MM.1S (cell line): Measurements from ENCODE around the gene INPP4A.
A peak's percentile ranks its signal among the peaks of the same experiment; 100 is the strongest.

Source experiments
- DNase-seq: peaks from one replicate; pipeline ENCODE4 v3.0.0-alpha.2; 2015
- H2AFZ ChIP-seq: fragments of 300-600 bp; sonication (generic); 2 replicates; pipeline ENCODE4 v1.6.0; 2016; ENCODE audit warnings: antibody characterized with exemption, low read length
- H3F3A ChIP-seq: fragments of 300-600 bp; sonication (generic); 2 replicates; pipeline ENCODE4 v1.6.1; 2016; ENCODE audit warnings: mild to moderate bottlenecking, antibody characterized with exemption, low read length, moderate library complexity, mixed read lengths; ENCODE audit not compliant: insufficient read depth
- H3K27ac ChIP-seq: fragments of 300-600 bp; sonication (generic); 2 replicates; pipeline ENCODE4 v1.5.1; 2016; ENCODE audit warnings: mild to moderate bottlenecking, low read length
- H3K27me3 ChIP-seq: fragments of 300-600 bp; sonication (generic); replicated peaks from 2 replicates; pipeline ENCODE4 v1.6.0; 2016; ENCODE audit warnings: low read length; ENCODE audit not compliant: insufficient read depth
- H3K36me3 ChIP-seq: fragments of 300-600 bp; sonication (generic); replicated peaks from 2 replicates; pipeline ENCODE4 v1.6.1; 2016; ENCODE audit warnings: mild to moderate bottlenecking, low read length, mixed read lengths; ENCODE audit not compliant: insufficient read depth
- H3K4me1 ChIP-seq: fragments of 300-600 bp; sonication (generic); 2 replicates; pipeline ENCODE4 v1.6.1; 2016; ENCODE audit warnings: low read length, mixed read lengths
- H3K4me2 ChIP-seq: fragments of 300-600 bp; sonication (generic); 2 replicates; pipeline ENCODE4 v1.6.0; 2016; ENCODE audit warnings: low read depth, low read length
- H3K4me3 ChIP-seq: fragments of 300-600 bp; sonication (generic); 2 replicates; pipeline ENCODE4 v1.5.1; 2016; ENCODE audit warnings: low read length, mixed read lengths
- H3K79me2 ChIP-seq: fragments of 300-600 bp; sonication (generic); 2 replicates; pipeline ENCODE4 v1.6.1; 2016; ENCODE audit warnings: mixed run types, low read length, mixed read lengths
- H3K9ac ChIP-seq: fragments of 300-600 bp; sonication (generic); 2 replicates; pipeline ENCODE4 v1.6.1; 2016; ENCODE audit warnings: low read length, mixed read lengths
- H3K9me2 ChIP-seq: fragments of 300-600 bp; sonication (generic); replicated peaks from 2 replicates; pipeline ENCODE4 v1.6.1; 2016; ENCODE audit warnings: mild to moderate bottlenecking, low read length, mixed read lengths; ENCODE audit not compliant: insufficient read depth
- H3K9me3 ChIP-seq: fragments of 300-600 bp; sonication (generic); replicated peaks from 2 replicates; pipeline ENCODE4 v1.6.1; 2016; ENCODE audit warnings: mild to moderate bottlenecking, low read length, mixed read lengths; ENCODE audit not compliant: insufficient read depth
- H4K20me1 ChIP-seq: fragments of 300-600 bp; sonication (generic); 2 replicates; pipeline ENCODE4 v1.6.1; 2016; ENCODE audit warnings: mild to moderate bottlenecking, low read length, moderate library complexity, mixed read lengths; ENCODE audit not compliant: insufficient read depth
- CTCF ChIP-seq: fragments of 300-600 bp; sonication (generic); IDR thresholded peaks from 2 replicates; pipeline ENCODE4 v1.5.1; 2016; ENCODE audit warnings: antibody characterized with exemption, low read length, mixed read lengths
- EZH2 ChIP-seq: fragments of 300-600 bp; sonication (generic); optimal IDR thresholded peaks from 2 replicates; pipeline ENCODE3; 2017; ENCODE audit warnings: low read depth, mild to moderate bottlenecking, antibody characterized with exemption, low read length, mixed read lengths
- EZH2phosphoT487 ChIP-seq: fragments of 300-600 bp; sonication (generic); IDR thresholded peaks from 2 replicates; pipeline ENCODE4 v1.6.1; 2018; ENCODE audit warnings: antibody characterized with exemption, low read length

Gene INPP4A

GRCh38 chr2:98514879-98515249 is 70.2 kb downstream of the INPP4A start:
- peaks cover 2% of the 10 kb centered on the region; the same call in 1 of the 2 replicates for H3K36me3 ChIP-seq
- peaks cover 75% of the 10 kb centered on the region for H3K4me1 ChIP-seq
- H3K9me2 ChIP-seq = no peaks in the 10 kb centered on the region
- no peak for TF ChIP-seq EZH2
- TF ChIP-seq EZH2phosphoT487 = no peak
- no peak for TF ChIP-seq CTCF
- no peaks in the 10 kb centered on the region for H3K9me3 ChIP-seq
- no peaks in the 10 kb centered on the region for H3K27me3 ChIP-seq
- no peak overlapping the region for H2AFZ ChIP-seq
- no peak for DNase-seq
- no peaks in the 10 kb centered on the region for H4K20me1 ChIP-seq
- peaks cover 100% of the 10 kb centered on the region for H3K79me2 ChIP-seq
- H3F3A ChIP-seq = peaks cover 17% of the 10 kb centered on the region
- peak overlapping the region; percentile 18; the same call in 1 of the 2 replicates for H3K9ac ChIP-seq
- peak overlapping the region; percentile 65 for H3K27ac ChIP-seq
- H3K4me2 ChIP-seq = peak overlapping the region; percentile 44; the same call in 1 of the 2 replicates
- H3K4me3 ChIP-seq = no peak overlapping the region

GRCh38 chr2:98515250-98515991 is 70.8 kb downstream of the INPP4A start:
- DNase-seq = peak; percentile 72
- Histone ChIP-seq H3K9ac (peak overlapping the region; percentile 18; the same call in 1 of the 2 replicates), H3K79me2 (peaks cover 100% of the 10 kb centered on the region), H3K36me3 (peaks cover 6% of the 10 kb centered on the region; the same call in 1 of the 2 replicates), H3K9me3 (no peaks in the 10 kb centered on the region), H2AFZ (no peak overlapping the region), H3K4me3 (no peak overlapping the region), H3K27me3 (no peaks in the 10 kb centered on the region), H4K20me1 (no peaks in the 10 kb centered on the region), H3K4me1 (peaks cover 75% of the 10 kb centered on the region), H3F3A (peaks cover 17% of the 10 kb centered on the region), H3K9me2 (no peaks in the 10 kb centered on the region), H3K4me2 (peak overlapping the region; percentile 44; the same call in 1 of the 2 replicates), H3K27ac (peak overlapping the region; percentile 65; the same call in 1 of the 2 replicates)
- TF ChIP-seq EZH2phosphoT487 (no peak), EZH2 (no peak), CTCF (no peak)

DNA sequence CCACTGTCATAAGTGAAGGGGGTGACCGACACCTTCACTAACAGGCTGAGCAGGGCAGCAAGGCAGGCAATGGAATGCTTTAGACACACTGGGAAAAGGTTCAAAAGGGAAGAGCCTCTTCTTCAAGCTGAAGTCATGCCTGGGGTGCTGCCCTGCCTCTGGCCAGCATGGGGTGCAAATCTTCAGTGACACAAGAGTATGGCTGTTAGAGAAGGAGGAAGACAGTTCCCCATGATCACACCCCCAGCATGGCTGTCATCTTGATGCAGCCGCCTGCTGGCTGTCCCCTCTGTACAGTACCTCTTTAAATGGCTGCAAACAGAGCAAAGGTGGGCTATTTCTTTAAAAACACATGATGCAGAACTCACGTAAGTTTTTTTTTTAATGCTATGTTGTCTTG is 71.9 kb downstream of the INPP4A start:
- H3K9me2 ChIP-seq = no peaks in the 10 kb centered on the region
- DNase-seq = no peak
- peaks cover 100% of the 10 kb centered on the region for H3K79me2 ChIP-seq
- H3K4me2 ChIP-seq = no peak overlapping the region
- H3K9ac ChIP-seq = no peak overlapping the region
- no peaks in the 10 kb centered on the region for H3K9me3 ChIP-seq
- H3F3A ChIP-seq = peaks cover 17% of the 10 kb centered on the region
- no peaks in the 10 kb centered on the region for H3K27me3 ChIP-seq
- no peaks in the 10 kb centered on the region for H4K20me1 ChIP-seq
- H3K4me1 ChIP-seq = peaks cover 72% of the 10 kb centered on the region
- peaks cover 12% of the 10 kb centered on the region; the same call in 1 of the 2 replicates for H3K36me3 ChIP-seq
- TF ChIP-seq EZH2phosphoT487 (no peak), CTCF (no peak), EZH2 (no peak)
- no peak overlapping the region for H2AFZ ChIP-seq
- peak overlapping the region; percentile 6; the same call in 1 of the 2 replicates for H3K27ac ChIP-seq
- no peak overlapping the region for H3K4me3 ChIP-seq
